Transverse colon (tissue), 3 donors: ENCODE results near the gene USPL1.

Experiments used
- EP300 ChIP-seq: sonication (generic); formaldehyde crosslinking; IDR thresholded peaks from one replicate; pipeline ENCODE4 v1.6.1; 2017; ENCODE audit warnings: antibody characterized with exemption, low read depth
- POLR2A ChIP-seq: fragments of 450-650 bp; IDR thresholded peaks from one replicate; pipeline ENCODE4 v1.6.1; 2016; ENCODE audit warnings: antibody characterized with exemption, mild to moderate bottlenecking, moderate library complexity
- TF ChIP-seq, protein P1 (sequence below), 5 experiments: fragments of 200-600 bp in 3 of 5; fragments of 450-650 bp in 2 of 5; sonication (generic) in 3 of 5; IDR thresholded peaks; 1 replicate in 2 of 5; 2 replicates in 3 of 5; pipeline ENCODE4 v1.5.1; 2016 to 2017; ENCODE audit warnings: antibody characterized with exemption in 5 of 5, inconsistent platforms in 3 of 5, mild to moderate bottlenecking in 2 of 5, moderate library complexity in 1 of 5

GRCh38 chr13:30667014-30667413 is 49.3 kb downstream of the USPL1 start:
- TF ChIP-seq, protein P1, sequence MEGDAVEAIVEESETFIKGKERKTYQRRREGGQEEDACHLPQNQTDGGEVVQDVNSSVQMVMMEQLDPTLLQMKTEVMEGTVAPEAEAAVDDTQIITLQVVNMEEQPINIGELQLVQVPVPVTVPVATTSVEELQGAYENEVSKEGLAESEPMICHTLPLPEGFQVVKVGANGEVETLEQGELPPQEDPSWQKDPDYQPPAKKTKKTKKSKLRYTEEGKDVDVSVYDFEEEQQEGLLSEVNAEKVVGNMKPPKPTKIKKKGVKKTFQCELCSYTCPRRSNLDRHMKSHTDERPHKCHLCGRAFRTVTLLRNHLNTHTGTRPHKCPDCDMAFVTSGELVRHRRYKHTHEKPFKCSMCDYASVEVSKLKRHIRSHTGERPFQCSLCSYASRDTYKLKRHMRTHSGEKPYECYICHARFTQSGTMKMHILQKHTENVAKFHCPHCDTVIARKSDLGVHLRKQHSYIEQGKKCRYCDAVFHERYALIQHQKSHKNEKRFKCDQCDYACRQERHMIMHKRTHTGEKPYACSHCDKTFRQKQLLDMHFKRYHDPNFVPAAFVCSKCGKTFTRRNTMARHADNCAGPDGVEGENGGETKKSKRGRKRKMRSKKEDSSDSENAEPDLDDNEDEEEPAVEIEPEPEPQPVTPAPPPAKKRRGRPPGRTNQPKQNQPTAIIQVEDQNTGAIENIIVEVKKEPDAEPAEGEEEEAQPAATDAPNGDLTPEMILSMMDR (IDR thresholded peaks at IDR 0.05) = no peak
- no peak for TF ChIP-seq POLR2A
- no peak for TF ChIP-seq EP300
